ENCODE data around the gene STX1B.
"Not testable (repeated sequence)": the region's sequence is repeated elsewhere in the genome, so short reads cannot be mapped to it uniquely, and the experiment has no call there.

Gene STX1B

DNA sequence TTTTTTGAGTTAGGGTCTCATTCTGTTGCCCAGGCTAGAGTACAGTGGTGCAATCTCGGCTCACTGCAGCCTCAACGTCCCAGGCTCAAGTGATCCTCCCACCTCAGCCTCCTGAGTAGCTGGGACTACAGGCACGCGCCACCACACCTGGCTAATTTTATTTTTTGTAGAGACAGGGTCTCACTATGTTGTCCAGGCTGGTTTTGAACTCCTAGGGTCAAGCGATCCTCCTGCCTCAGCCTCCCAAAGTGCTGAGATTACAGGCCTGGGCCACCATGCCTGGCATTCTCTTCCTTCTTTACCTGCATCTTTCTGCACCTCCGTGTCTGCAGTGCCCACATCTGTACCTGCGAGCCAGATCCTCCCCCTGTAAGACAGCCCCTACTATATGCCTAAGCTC, 1.4 kb upstream of the STX1B start:
- not testable (repeated sequence) for DNase-seq

DNA sequence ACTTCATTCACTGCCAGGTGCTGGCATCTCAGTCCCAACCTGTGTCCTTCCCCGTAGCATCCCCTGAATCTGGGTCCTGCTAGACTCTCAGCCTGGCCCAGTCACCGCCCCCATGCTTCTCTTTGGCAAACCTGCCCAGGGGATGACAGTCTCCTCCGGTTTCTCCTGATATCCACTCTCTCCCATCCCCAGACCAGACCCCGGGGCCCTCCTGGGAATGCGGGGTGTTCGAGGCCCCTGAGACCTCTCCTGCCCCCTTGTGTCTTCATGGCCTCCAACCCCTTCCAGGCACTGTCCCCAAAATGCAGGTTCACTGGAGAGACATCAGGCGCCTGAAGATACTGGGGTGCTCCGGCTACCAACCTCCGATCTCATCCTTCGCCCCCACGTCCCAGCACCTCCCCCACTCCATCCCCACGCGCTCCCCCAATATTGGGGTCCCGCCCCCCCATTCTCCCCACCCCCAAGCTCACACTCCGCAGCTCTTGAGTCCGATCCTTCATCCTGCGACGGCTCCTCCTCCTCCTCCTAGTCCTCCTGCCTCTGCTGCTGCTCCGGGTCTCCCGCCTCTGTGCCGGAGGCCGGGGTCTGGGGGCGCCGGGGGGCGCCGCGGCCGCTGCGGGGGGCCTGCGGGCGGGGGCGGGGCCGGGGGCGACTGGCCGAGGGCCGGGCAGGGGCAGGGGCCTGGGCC, 399 bp downstream of the STX1B start:
- no peak for DNase-seq

DNA sequence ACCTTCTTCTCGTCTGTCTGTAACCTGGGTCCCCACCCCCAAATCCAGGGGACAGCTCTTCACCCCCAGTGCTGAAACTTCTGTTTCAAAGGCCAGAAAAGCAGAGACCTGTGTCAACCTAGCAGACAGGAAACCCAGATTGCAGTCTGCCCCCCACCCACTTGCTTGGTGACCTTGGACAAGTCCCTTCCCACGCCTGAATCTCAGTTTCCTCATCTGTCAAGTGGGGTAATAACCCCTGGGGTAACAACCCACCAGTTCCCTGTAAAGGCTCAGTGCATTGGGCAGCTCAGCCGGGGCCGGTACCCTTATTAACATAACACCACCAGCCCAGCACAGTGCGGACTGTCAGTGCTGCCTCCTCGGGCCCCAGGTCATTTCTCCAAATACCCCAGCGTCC, 1.3 kb downstream of the STX1B start:
- no peak for DNase-seq

DNA sequence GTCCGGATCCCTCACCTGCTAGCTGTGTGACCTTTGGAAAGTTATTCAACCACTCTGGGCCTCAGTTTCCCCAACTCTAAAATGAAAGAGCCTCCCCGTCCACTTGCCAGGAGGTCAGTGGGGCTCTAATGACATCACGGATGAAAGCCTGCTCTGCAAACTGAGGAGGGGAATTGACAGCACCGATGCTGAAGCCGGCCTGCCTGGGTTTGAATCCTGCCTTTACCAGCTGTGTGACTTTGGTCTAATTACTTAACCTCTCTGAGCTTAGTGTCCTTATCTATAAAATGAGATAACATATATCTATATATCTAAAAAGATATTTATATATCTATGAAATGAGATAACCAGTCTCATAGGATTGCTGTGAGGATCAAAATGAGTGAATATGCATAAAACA, 1.9 kb downstream of the STX1B start:
- no peak for DNase-seq

DNA sequence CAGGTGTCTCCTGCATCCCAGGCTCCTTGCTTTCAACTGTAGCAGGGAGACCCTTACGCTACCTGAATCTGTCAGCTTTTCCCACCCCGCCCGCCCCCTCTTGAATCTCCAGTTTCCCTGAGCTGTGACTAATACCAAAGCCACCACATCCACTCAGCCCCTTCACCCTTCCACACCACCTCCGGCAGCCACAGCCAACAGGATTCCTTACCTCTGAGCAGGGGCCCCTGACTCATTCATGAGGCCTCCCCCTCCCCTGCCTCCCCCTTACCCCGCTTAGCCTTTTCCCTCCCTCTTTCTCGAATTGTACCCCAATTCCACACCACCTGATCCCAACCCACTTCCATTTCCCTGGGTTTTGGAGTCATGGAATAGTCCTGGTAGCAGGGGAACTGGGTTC, 2.3 kb downstream of the STX1B start:
- DNase-seq = no peak

DNA sequence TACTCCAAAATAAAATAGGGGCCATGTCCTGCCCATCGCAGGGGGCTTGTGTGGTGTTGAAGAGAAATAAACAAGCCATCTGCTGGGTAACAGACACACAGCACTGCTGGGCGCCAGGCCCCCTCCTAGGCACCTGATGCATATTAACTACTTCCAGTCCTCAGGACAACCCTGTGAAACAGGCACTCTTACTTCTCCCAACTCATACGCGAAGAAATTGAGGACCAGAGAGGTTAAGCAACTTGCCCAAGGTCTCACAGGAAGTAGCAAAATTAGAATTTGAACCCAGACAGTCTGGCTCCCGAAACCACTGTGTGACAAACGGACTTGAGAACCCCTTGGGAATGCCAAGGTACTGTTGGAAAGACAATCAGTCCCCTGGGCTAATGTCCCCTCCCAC, 2.8 kb downstream of the STX1B start:
- DNase-seq = no peak

DNA sequence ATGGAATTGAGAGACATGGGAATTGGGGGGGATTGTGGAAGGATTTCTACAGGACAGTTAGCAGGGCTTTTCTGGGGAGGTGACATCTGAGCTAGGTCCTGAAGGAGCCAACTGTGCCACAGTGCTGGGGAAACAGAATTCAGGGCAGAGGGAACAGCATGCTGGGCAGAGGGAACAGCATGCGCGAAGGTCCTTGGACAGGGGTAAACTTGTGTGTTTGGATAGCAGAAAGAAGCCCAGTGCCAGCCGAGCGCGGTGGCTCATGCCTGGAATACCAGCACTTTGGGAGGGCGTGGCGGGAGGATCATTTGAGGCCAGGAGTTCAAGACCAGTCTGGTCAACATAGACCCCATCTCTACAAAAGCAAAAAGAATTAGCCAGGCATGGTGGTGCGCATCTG, 3.8 kb downstream of the STX1B start:
- no peak for DNase-seq

DNA sequence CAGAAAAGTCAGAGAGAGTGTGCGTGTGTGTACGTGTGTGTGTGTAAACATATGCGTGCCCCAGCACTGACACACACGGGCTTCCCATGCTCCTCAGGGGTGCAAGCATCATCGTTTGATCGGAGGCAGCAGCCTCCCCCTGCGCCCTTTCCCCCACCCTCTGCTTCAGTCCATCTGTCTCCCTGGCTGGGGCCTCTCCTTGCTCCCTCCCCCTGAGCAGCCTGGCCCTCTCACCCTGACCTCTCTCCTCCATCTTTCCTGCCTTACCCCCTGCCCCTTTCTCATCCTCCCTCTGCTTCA, 4.4 kb downstream of the STX1B start:
- DNase-seq = no peak

DNA sequence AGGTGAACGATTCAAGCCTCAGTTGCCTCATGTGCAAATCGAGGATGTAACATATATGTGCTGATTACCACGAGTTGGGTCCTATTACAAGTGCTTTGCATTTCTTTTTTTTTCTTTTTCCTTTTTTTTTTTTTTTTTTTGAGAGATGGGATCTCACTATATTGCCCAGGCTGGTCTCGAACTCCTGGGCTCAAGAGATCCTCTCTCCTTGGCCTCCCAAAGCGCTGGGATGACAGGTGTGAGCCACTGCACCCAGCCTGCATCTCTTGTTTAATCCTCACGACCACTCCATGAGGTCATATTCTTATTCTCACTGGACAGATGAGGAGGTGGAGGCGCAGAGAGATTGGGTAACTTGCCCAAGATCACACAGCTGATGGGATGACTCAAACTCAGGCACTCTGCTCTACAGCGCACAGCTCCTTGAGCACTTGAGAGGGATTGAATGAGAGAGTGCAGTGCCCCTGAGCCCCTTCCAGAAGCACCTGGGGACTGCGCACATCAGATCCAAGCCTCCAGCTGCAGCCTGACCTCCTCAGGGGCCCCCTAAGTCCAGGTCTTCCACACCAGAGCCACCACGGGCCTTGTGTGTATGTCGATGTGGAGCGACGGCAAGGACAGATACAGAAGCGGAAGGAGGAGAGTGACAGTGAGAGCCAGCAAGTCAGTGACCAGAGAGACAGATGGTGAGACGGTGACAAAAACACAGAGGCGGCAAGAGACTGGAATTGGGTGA, 4.9 kb downstream of the STX1B start:
- no peak for DNase-seq

GRCh38 chr16:31004658-31005057, 5.8 kb downstream of the STX1B start:
- no peak for DNase-seq

DNA sequence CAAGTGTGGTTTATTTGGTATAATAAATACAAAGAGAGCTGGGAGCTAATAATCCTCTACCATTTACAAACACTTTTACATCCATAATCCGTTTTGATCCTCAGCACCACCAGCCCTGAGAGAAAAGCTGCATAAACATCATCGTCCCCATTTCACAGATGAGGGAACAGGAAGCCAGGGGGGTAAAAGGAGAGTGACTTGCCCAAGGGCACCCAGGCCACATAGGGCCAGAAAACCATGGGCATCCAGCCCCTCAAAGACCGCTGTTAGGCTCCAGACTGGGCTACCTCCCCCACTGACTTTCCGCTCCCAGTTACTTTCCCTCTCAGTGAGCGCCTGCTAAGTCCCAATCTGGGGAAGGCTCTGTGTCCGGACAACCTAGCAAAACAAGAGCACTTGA, 6.7 kb downstream of the STX1B start:
- DNase-seq = no peak

DNA sequence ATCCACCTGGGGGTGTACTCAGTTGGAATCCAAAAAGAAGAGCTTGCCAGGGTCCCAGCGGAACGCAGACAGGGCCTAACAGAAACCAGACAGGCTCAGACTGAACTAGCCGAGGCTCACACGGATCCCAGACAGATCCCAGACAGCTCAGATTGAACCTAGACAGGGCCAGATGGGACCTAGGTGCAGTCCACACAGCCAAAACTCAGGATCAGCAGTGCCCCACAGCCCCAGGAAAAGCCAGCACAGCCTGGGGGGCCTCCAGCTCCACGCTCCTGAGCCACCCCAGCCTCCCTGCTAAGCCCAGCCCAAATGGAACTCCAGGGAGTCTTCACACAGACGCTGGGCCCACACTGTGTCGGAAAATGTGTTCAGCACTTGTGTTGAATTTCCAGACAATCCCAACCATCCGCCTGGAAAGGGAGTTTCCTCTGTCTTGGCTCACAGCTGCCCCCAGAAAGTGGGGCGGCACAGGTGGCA, 7.5 kb downstream of the STX1B start:
- DNase-seq = no peak

DNA sequence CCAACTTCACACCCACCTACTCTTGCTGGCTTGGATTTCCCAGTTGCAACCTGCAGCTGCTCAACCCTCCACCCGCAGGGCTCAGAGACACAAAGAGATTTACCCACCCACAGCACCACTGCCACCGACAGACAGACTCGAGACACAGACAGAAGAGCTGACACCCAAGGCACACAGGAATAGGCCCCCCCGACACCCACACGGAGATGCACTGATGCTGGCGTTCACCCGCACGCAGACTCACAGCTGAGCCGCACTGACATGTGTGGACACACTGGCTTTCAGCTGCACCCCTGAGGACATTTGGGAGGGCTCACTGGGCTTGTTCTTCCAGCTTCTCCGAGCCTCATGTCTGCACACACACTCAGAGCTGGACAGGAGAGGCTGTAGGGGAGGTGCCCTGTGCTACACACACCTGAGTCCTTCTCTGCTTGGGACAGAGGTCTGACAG, 8.2 kb downstream of the STX1B start:
- DNase-seq = no peak

DNA sequence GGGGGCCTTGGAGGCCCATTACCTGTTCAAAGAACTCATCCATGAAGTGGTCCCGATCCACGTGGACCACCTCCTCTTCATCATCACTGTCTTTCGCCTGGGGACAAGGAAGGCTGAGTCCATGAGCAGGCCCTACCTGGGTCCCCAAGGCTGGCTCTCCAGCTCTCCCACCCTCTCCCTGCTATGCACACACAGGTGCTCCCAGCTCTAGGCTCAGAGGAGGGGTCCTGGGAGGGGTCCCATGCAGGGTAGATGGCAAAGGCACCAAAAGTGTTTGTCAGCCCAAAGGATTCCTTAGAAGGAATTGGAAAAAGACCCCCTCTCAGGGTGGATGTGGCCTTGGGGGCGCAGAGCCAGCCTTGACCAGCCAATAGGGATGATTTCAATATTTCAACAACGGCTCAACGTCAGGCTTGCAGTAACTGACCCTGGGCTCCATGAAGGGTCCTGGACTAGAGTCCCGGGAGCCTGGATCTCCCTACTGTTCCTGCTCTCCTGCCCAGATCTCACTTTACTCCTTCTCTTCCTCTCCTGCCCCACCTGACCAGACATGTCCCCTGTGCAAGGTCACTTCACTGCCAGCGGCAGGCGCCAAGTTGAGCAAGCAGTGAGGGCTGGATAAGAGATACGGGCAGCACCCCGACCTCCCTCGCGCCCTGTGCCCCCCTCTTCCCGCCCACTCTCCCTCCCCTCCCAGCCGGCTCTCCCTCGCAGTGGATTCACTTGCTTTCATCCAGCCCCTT, 8.8 kb downstream of the STX1B start:
- no peak for DNase-seq

GRCh38 chr16:31000671-31001382, 9.6 kb downstream of the STX1B start:
- DNase-seq = no peak

DNA sequence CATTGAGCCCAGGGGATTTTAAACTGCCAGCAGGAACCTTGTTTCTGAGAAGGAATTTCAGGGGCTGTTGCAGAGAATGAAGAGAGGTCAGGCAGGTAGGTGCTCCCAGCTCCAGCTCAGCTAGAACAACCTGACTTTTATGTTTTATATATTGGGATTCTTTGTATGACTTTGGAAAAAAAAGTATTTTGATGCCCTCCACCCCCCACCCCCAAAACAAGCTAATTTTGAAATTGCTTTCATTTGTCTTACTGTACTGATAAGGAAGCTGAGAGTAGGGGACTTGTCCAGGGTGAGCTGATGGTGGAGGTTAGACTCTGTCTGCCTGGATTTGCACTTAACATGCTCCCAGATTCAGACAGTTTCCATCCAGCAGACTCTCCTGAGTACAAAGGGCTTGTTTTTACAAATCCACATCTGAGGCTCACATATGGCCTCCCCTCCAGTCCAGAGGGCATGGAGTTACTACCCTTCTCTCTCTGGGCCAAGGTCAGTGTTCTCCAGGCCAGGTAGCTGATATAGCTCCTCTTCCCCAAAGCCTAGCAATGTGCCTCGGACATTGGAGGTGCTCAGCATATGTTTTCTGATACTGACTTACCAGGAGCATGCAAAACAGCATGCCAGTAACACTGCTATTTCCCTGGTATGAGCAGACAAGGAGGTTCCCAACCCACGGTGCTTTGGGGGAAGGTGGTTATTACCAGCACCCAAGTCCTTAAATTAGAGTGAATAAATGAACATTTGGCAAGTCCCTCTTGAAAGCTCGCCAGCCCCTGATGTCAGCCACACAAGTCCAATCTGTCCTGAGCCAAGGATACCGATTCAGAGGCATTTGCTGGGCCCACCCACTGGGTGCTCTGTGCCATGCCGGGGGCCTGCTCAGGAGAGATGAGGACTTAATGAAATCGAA, 11.3 kb downstream of the STX1B start:
- DNase-seq = no peak

DNA sequence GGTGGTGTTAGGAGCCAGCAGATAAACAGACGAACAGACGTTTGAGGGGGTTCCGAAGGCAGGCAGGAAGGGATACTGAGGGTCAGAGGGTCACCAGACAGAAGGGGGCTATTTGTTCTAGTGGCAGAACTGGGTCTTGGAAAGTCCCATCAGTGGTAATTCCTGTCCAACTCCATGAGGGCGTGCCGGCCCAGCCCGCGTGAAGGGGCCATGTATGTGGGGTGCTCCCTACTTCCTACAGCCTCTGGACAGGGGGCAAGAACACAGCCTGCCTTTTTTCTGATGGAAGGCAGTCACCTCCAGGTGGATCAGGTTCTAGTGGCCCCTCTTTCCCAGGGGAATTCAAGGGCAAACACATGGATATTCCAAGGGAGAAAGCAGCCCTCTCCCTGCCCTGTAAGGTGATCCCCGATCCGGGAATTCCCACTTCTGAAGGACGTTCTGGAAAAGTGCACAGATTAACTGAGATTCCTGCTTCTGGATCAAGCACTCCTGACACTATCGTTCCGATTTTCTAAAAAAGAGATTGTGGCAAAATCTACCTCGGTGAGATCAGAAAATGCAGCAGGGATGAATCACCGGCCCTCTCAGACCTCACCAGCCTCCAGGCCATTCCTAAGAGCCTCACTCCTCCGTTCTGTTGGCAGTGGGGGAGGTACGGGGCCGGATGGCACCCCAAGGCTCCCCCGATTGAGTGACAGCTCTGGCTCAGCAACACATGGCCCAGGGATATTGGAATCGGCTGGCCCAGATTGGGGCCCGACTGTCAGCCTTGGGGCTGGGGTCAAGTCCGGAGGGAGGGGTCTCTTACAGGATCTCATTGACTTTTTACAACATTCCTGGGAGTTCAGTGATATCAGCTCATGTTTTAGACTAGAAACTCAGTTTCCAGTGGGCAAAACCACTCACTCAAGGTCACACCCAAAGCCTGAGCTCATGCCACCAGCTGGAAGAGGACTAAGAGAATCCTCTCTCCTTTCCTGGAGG, 12.4 kb downstream of the STX1B start:
- no peak for DNase-seq

GRCh38 chr16:30996985-30997724, 13.3 kb downstream of the STX1B start:
- DNase-seq = peak; percentile 86

- no peak for DNase-seq
Observed at GRCh38 chr16:30996324-30996984, 14.0 kb downstream of the STX1B start.

GRCh38 chr16:30995927-30996323, 14.5 kb downstream of the STX1B start:
- no peak for DNase-seq
